TTC549 (cell line): Measurements from ENCODE around the gene ECEL1.
"Not testable (repeated sequence)": the region's sequence is repeated elsewhere in the genome, so short reads cannot be mapped to it uniquely, and the experiment has no call there.

ENCODE experiments used
- FAIRE-seq: peaks from 2 replicates; lab custom pipeline; 2012; peaks lifted over from hg19 to GRCh38; lab: Jason Lieb, UNC

The ECEL1 gene, protein sequence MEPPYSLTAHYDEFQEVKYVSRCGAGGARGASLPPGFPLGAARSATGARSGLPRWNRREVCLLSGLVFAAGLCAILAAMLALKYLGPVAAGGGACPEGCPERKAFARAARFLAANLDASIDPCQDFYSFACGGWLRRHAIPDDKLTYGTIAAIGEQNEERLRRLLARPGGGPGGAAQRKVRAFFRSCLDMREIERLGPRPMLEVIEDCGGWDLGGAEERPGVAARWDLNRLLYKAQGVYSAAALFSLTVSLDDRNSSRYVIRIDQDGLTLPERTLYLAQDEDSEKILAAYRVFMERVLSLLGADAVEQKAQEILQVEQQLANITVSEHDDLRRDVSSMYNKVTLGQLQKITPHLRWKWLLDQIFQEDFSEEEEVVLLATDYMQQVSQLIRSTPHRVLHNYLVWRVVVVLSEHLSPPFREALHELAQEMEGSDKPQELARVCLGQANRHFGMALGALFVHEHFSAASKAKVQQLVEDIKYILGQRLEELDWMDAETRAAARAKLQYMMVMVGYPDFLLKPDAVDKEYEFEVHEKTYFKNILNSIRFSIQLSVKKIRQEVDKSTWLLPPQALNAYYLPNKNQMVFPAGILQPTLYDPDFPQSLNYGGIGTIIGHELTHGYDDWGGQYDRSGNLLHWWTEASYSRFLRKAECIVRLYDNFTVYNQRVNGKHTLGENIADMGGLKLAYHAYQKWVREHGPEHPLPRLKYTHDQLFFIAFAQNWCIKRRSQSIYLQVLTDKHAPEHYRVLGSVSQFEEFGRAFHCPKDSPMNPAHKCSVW

DNA sequence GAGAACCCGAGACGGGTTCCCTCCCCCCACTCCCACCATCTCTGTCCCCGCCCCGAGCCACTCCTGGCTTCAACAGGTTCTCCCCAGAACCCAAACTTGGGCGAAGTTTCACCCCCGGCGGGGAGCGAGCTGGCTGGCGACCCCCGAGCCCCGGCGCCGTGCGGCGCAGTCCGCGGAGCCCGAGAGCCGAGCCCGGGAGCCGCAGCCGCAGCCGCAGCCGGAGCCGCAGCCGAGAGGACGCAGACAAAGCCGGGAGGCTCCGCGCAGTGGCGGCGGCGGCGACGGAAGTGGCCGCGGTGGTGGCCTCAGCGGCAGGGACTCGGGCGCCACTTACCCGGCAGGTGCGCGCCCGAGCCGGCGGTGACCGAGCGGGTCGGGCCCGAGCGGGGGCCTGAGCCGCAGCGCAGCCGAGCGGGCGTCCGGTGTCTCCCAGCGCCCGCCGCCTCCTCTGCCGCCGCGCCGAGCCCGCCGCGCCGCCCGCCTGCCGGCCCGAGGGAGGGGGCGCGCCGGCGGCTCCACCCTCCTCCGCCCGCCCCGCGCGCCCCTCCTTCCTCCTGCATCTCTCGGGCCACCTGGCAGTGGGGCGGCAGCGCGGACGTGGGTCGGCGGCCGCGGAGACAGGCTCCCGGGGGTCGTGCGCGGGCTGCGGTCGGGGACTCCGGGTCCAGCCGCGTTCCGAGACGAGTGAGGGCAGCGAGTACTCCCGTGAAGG is at the start of gene ECEL1:
Gene ECEL1, minus strand, starts transcription at position 450 of the 712 bp plus-strand sequence. CDS start 1,181 bp downstream, outside the sequence.
- no peak for FAIRE-seq

DNA sequence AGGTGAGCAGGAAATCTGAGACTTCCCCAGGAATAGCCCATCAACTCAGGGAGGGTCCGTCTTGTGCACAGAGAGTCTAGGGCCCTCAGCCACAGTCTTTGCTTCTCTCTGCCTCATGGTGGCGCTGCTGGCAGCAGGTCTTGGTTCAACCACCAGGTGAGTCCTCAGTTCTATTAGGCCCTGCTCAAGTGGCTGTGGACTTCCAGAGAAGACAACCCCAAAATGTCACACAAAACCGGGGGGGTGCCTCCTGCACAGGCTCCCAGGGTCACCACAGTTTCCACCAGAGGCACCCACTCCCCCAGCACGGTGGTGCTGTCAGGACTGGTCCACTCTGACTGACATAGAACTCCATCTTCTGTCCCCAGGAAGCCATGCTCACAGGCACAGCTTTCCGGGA is 49.4 kb upstream of the ECEL1 start:
- FAIRE-seq = no peak

DNA sequence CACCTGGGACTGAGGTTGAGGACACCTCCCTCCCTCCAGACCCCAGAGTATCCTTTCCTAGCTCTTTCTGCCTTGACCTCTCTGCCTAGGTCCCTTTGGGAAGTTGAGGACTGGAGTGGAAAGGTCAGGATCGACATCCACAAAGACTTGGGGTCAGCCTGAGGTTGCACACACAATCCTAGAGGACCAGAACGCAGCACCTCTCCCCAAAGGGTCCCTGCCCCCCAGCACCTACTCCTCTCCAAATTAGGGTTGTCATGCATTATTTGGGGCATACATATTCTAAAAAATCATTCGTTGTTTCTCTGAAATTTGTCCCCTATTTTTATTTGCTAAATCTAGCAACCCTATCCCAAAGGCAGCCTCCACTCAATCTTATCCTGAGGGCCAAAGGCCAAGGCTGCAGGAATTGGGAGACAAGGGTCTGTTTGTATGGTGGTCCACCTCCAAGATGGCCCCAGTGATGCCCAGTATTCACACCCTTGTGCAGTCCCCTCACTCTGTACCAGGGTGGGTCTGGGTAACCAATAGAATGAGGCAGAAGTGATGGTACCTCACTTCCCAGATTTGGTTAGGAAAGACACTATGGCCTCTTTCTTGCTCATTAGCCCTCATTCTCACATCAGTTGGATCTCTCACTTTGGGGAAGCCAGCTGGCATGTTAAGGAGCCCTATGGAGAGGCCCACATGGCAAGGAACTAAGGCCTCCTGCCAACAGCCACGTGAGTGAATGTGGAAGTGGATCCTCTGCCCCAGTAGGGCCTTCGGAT is 48.3 kb upstream of the ECEL1 start:
- FAIRE-seq = no peak

DNA sequence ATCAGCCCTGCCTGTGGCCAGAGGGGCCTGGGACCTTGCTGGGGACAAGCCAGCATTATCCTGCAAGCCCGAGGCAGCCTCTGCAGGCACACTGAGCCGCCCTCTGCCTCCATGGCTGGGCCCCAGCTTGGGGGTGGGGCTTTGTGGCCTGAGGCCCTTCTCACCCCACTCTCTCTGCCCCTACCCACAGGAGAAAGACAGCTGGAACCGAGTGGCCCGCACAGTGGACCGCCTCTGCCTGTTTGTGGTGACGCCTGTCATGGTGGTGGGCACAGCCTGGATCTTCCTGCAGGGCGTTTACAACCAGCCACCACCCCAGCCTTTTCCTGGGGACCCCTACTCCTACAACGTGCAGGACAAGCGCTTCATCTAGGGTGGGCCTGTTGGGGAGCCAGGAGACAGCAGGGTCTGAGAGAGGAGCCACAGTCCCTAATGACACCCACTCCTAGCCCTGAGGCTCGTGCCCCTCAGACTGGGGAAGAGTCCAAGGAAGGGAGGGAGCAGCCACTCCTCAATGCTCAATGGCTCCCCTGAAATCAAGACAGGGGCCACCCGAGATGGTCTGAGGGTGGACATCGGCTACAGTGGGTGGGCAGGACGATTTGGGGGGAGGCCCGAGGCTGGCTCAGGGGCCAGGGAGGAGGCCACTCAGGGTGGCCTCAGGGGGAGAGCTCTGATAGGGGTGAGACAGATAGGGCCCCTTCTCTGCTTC is 47.5 kb upstream of the ECEL1 start:
- no peak for FAIRE-seq

DNA sequence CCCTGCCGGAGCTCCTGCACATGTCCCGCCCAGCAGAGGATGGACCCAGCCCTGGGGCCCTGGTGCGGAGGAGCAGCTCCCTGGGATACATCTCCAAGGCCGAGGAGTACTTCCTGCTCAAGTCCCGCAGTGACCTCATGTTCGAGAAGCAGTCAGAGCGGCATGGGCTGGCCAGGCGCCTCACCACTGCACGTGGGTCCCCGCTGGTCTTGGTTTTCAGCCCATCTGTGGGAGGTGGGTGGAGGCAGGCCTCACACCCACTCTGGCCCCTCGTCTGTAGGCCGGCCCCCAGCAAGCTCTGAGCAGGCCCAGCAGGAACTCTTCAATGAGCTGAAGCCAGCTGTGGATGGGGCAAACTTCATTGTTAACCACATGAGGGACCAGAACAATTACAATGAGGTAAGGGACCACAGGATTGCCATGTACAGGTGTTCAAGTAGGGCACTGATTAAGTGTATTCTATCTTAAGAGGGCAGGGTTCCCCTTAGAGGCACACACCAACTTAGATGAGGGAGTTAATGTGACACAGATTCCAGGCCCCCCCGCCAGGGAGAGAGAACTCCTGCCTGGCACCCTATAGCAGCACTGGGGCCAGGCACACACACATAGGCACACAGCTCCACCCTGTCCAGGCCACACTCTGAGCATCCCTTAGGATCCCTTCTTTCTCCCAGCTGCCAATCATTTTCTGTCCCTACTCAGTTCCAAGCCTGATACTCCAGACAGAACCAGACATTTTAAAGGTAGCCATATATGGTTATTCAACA is 46.5 kb upstream of the ECEL1 start:
- no peak for FAIRE-seq

DNA sequence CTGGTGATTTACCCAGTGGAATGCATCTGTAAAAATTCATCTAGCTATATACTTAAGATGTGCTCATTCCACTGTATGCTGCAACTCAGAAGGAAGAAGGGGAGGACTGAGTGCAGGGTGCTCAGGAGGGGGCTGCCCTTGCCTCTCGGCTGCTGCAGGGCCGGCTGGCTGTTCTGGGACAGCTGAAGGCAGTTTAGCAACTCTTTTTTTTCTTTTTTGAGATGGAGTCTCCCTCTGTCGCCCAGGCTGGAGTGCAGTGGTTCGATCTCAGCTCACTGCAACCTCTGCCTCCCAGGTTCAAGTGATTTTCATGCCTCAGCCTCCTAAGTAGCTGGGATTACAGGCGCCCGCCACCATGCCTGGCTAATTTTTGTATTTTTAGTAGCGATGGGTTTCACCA is 45.2 kb upstream of the ECEL1 start:
- not testable (repeated sequence) for FAIRE-seq

DNA sequence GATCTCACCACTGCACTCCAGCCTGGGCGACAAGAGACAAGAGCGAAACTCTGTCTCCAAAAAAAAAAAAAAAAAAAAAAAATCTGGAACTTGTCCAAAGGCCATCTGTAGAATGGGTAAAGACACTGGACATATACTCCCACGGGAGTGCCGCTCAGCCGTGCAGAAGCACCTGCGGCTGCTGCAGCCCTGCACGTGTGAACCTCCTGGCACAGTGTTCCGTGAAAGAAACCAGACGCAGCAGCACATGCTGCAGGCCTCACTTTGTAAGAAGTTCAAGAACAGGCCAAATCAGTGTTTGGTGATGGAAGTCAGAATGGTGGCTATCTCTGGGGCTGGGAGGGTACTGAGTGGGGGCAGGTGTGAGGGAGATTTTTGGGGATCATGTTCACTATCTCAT is 44.8 kb upstream of the ECEL1 start:
- no peak for FAIRE-seq

DNA sequence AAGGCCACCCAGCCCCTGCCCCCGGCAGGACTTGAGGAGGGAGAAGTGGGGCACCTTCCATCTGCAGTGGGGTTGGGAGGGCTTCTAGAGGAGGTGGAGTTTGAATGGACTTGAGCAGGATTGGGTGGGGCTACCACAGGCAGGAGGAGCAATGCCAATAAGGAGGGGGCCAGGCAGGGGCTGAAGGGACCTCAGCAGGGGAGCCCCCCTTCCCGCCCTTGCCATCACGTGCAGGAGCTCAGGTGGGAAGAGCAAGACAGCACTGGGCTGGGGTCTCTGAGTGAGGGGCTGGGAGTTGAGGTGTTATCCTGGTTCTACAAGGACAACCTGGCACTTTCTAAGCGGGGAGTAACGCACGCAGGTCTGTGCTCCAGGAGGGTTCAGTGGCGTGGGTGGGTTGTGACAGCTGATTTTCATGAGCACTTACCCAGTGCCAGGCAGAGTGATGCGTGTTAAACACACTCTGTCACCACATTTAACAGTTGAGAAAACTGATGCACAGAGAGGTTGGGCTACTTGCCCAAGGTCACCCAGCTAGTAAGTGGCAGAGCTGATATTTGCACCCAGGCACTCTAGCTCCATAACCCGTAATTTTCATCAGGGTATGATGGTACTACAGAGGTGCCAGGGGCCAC is 43.1 kb upstream of the ECEL1 start:
- FAIRE-seq = no peak

DNA sequence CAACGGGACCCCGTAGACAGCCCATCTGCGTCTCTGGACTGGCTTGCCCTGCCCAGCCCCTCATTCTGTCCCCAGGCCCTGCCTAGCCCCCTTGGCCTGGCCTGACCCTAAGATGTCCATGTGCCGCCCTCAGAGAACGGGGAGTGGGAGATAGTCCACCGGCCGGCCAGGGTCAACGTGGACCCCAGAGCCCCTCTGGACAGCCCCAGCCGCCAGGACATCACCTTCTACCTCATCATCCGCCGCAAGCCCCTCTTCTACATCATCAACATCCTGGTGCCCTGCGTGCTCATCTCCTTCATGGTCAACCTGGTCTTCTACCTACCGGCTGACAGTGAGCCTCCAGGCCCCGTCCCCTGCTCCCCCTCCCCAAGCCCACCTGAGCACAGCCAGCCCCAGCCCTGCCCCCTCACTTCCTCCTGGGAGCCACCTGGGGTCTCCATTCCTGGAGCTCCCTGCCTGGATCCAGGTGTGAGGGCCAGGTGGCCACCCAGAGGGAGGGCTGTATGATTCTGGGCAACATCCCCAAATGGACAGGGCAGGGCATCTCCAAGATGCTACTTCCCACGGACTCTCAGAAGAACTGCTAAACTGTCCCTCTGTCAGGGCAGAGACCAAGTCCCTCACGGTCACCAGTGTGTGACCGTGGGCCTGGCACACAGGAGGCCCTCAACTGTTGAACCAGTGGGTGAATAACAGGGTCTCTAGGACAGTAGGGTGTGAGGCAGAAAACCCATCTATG is 42.3 kb upstream of the ECEL1 start:
- FAIRE-seq = no peak

DNA sequence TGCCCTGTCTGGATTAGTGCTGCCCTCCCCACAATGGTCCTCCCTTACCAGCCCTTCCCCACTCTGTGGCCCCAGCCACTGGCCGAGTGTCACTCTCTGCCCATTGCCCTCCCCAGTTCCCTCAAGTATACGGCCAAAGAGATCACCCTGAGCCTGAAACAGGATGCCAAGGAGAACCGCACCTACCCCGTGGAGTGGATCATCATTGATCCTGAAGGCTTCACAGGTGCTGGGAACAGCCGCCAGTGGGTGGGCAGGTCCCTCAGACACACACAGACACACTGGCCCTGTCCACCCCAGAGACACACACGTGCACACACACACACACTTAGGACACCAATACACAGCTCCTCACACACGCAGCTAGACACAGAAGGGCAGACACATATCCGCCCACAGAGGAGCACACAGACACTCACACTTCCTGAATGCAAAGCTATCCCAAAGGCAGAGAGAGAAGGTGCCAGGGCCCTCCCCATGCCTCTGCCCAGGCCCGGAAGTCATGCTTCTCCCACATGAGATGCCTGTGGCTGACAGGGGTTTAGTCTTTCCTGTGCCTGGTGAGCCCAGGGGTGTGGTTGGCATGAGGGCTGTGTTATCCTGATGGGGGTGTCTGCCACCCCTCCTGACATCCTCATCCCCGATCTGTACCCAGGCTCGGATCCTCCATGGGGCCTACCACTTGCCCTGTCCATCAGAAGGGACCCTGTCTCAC is 41.3 kb upstream of the ECEL1 start:
- no peak for FAIRE-seq

DNA sequence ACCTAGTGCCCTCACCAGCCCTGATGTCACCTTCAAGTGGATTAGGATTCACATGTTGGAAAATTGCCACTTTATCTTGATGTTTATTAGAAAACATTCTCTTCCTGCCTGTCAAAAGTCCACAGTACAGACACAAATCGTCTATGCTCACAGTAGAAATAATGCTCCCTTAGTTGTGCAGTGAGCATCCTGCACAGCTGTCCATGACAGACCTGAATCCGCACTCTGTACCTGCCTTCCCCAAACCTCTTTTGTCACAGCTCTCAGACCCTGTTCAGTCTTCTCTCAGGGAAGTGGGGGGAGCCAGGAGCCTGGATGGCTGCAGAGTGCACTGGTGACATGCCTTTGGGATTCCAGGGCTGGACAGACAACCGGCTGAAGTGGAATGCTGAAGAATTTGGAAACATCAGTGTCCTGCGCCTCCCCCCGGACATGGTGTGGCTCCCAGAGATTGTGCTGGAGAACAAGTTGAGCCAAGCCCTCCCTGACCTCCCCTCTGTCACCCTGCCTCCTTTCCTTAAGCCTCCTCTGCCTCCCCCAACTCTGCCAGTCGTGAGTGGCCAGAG is 40.4 kb upstream of the ECEL1 start:
- FAIRE-seq = no peak

DNA sequence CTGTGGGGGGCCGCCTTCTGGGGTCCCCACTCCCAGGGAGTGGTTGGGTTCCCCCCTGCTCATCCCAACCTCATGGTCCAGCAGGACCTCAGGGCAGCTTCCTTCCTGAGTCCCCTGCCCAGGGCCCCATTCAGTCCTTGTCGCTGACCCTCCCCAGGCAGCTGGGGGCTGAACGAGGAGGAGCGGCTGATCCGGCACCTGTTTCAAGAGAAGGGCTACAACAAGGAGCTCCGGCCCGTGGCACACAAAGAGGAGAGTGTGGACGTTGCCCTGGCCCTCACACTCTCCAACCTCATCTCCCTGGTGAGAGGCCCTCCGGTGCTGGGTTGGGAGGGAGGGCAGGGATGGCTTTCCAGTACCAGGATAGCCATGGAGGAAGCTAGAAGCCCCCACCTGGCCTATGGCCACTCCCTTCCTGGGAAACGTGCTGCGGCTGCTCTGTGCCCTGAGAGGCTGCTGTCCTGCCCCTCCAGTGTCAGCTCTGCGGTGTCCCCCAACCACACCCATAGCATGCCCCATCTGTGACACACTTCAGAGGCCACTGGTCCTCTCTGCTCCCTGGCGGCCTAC is 38.8 kb upstream of the ECEL1 start:
- FAIRE-seq = no peak

DNA sequence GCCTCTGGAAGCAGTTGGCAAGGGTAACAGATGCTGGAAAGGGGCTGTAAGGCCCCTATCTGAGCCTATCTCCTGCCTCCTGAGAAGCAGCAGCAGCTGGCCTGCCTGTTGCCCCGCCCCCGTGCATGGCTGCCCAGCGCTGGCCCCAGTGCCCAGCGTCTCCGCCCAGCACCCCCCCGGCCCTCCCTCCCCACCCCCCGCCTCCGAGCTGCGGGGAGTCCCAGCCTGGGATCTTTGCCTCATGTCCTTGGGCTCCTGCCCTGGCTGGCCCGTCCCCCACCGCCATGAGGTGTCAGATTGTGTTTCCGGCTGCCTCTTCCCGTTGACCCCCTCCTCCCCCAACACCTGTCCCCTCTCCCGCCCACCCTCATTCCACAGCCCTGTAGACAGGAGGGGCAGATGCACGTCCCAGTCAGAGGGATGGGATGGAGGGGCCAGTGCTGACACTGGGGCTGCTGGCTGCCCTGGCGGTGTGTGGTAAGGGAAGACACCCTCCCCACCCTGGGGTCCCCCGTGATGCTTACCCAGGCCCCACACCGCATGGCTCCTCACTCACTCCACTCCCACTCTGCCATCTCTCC is 38.2 kb upstream of the ECEL1 start, which contains the start of gene CHRND:
Gene CHRND, plus strand, starts transcription at position 370 of the 581 bp plus-strand sequence. Its CDS starts 56 bp downstream, at position 426.
- FAIRE-seq = no peak

DNA sequence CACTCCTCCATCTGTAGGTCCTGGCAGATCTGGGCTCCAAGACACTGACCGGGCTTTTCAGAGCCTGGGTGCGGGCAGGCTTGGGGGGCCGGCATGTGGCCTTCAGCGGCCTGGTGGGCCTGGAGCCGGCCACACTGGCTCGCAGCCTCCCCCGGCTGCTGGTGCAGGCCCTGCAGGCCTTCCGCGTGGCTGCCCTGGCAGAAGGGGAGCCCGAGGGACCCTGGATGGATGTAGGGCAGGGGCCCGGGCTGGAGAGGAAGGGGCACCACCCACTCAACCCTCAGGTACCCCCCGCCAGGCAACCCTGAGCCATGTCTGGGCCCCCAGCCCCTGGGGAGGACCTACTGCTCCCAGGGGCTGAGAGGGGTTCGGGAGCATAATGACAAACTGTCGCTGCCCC is 37.6 kb upstream of the ECEL1 start:
- no peak for FAIRE-seq

DNA sequence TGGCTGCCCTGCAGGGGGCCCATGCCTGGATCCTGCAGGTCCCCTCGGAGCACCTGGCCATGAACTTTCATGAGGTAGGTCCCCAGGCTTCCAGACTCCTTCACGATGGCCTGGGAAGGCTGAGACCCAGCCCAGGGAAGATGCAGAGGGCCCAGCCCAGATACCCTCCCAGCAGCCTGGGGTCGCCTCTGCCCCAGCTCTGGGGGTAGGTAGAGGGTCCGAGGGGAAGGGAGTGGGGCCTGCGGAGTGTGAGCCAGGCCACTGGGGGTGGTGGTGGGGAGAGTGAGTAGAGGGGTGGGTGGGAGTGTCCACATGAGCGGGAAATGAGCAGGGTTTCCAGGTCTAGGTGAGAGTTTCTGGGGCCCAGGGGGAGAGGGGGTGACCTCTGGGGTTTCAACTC is 37.1 kb upstream of the ECEL1 start:
- no peak for FAIRE-seq

DNA sequence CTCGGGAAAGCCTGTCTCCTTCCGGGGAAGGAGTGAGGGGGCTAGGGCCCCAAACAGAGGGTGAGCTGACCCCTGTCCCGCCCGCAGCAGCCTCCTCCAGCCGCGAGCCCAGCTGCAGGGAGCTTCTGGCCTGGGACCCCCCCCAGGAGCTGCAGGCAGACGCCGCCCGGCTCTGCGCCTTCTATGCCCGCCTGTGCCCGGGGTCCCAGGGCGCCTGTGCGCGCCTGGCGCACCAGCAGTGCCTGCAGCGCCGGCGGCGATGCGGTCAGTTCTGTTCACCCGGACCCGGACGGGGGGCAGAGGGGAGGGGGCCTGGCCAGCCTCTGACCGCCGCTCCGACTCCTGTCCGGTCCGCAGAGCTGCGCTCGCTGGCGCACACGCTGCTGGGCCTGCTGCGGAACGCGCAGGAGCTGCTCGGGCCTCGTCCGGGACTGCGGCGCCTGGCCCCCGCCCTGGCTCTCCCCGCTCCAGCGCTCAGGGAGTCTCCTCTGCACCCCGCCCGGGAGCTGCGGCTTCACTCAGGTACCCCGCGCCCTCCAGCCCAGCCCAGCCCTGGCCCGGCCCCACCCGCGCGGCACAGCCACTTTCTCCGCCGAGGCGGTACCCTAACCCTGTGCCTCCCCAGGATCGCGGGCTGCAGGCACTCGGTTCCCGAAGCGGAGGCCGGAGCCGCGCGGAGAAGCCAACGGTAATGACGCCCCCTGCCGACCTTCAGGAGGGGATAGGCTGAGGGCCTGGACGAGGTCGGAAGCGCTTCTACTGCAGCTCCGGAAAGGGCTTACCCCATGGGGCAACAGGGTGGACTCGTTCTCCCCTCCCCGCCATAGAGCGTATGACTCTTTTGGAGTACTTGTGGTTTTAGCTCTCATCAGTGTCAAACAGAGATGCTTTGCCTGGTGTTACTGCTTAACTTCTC is 36.3 kb upstream of the ECEL1 start:
- no peak for FAIRE-seq

DNA sequence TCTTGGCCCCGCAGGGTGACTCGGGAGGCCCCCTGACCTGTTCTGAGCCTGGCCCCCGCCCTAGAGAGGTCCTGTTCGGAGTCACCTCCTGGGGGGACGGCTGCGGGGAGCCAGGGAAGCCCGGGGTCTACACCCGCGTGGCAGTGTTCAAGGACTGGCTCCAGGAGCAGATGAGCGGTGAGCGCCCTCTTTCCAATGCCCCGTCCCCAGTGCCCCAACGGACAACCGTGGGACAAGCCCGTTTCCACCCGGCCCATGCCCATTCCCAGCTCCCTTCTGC is 35.7 kb upstream of the ECEL1 start:
- no peak for FAIRE-seq
